ENCODE data around the gene UNC5C.

- TF ChIP-seq CTCF (IDR thresholded peaks at IDR 0.05) (no peak), POLR2A (IDR thresholded peaks at IDR 0.05) (no peak), EP300 (IDR thresholded peaks at IDR 0.05) (no peak)
These were observed 161.1 kb downstream of the UNC5C start for GRCh38 chr4:95387719-95388118.
